HL-60/S4 treated with retinoic acid at 250 ng/mL for 4 days and 3 days (cell line): ENCODE results near the gene OR4E1.
"Not testable (repeated sequence)": the region's sequence is repeated elsewhere in the genome, so short reads cannot be mapped to it uniquely, and the experiment has no call there.

Source experiments
- in situ Hi-C: fragments of 300-500 bp; cut with MboI; formaldehyde crosslinking; loops from 2 replicates; pipeline ENCODE4 v1.7.0; 2022; ENCODE audit warnings: low sequenced_read_pairs

The OR4E1 gene

GRCh38 chr14:21673718-21674117 is at the start of gene OR4E1:
Gene OR4E1 (minus strand): TSS chr14:21673818. CDS start chr14:21670935, 2,883 bp downstream.
- in situ Hi-C loops, result no loop called here

- in situ Hi-C loops, result no loop called here
Observed at GRCh38 chr14:21721504-21721903, 47.9 kb upstream of the OR4E1 start.

DNA sequence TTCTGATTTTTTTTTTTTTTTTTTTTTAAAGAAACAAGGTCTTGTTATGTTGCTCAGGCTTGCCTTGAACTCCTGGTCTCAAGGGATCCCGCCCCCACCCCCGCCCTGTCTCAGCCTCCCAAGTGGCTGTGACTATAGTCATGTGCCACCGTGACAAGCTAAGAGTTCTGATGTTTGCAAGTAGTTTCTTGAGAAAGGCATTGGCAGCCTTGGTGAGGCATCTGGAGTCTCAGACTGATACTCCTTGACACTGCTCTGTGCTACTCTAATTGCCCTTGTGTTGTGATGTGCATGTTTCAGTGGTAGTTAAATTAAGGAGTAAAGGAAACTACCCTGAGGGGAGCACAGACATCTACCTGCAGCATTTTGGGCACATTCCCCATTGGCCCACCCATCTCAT is 46.2 kb upstream of the OR4E1 start:
- in situ Hi-C loops, result no loop called here

GRCh38 chr14:21714318-21714929 is 40.8 kb upstream of the OR4E1 start:
- in situ Hi-C loops, result no loop called here

DNA sequence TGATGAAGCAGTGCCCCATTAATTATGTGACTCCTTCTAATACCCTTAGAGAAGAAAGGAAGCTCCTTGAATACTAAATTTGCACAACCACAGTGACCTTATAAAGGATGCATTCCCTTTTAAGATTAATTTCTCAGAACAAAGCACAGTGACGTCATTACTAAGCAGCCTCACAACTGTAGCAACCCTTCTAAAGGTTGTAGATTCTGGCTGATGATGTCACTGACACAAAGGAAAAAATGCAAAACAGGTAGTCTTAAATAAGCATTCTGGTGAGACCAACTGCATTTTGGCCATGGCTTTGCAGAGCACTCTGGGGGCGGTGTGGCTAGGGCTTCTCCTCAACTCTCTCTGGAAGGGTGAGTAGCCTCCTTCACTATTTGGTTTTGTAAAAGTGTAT is 38.4 kb upstream of the OR4E1 start:
- in situ Hi-C loops, result no loop called here

DNA sequence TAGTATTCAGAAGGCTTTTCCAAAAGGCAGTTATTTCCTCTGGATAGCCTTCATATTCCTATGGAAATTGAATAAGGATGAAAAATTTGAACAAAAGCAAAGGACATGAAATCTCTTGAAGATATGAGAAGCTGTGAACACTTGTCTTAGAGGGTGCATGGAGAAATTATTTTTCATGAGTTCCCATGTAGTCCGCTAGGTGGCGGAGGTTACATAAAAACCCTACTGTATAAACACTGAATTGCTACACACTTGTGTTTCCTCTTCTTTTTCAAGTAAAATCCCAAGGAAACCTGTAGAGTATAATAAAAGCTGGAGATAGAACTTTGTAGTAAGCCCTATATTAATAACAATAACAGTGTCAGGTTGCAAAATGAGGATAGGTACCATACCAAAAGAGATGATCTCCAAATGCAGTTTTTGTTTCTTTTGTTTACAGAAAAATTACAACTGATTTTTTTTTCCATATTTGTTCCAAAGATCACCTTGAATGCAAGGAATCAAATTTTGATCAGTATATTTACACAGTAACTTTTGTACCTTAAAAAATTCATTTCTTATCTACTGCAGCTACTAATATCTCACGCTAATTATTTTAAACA is 37.8 kb upstream of the OR4E1 start:
- in situ Hi-C loops, result no loop called here

- in situ Hi-C loops, result no loop called here
Observed at GRCh38 chr14:21704338-21704737, 30.7 kb upstream of the OR4E1 start.

DNA sequence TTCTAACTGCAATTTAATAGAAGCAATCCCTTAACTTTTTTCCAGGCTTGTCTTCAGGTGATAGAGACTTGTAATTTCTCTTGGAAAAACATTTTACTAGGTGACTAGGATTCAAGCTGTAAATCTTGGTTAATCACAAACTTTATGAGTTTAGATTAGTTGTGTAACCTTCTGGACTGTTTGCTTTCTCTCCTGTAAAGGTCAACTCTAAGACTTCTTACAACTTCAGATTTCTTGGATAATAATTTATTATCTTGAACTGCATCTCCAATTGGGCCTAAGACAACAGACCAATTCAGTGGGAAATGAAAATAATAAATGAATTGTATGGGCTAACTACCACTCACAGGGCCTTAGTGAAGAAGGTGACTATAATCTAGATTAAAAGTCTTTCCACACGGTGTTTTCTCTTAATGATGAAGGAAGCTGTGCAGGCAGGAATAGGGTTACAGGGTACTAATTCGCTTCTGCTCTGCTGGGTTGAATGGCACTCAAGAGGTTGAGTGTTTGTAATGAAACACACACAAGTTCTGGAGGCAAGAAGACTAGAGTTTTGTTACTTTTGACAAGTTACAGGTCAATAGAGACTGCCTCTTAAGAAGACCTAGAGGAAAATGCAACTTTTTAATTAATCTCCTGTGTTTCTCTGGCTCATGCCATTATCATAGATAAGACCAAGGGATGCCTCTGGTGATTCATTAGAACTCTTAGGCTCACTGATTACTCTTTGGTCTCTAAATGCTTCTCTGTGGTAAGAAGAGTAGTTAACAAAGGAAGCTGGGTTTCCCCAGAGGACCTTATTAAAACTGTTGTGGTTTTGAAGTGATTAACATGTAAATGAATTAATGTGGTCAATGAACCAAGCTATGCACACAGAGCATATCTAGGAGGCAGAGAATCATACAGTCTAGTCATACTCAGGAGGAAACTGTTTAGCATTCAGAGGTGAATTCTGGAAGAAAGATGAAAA is 30.0 kb upstream of the OR4E1 start:
- in situ Hi-C loops, result no loop called here

GRCh38 chr14:21702316-21702715 is 28.7 kb upstream of the OR4E1 start:
- in situ Hi-C loops, result no loop called here

DNA sequence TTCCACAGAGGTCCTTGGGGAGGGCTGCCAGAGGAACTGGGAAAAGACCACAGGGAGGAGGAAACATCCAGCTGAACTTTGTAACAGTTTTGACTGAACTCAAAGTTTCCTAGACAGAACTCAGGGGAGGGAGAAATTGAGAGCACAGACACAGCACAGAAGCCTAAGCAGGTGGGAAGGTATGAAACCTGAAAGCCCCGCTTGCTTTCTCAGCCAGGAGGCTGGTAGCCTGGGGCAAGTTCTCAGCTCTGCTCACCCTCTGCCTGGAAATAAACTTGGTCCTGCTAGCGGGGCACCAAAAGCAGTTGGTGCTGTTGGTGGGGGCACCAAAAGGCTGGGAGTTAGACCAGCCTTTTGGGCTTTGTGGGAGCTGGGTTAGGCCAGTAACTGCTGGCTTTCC is 25.9 kb upstream of the OR4E1 start:
- in situ Hi-C loops, result no loop called here

- in situ Hi-C loops, result not testable (repeated sequence)
Observed at GRCh38 chr14:21698538-21698937, 24.9 kb upstream of the OR4E1 start.

GRCh38 chr14:21697662-21698061 is 24.0 kb upstream of the OR4E1 start:
- in situ Hi-C loops, result not testable (repeated sequence)

DNA sequence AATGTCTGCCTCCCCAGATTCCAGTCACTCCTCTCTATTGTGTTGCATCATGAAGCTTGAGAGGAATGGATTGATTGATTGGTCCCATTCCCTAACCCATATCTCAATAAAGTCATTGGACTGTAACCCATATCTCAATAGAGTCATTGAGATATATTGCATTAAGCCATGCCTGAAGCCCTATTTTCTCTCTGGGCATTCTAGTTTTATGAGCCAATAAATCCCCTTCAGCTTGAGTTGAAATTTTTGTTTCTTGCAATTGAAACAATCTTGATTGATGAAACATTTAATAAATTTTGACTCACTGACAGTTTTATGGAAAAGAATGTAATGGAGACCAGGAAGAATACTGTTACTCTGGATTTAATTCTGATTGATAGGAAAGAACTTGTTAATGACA is 20.8 kb upstream of the OR4E1 start:
- in situ Hi-C loops, result no loop called here

DNA sequence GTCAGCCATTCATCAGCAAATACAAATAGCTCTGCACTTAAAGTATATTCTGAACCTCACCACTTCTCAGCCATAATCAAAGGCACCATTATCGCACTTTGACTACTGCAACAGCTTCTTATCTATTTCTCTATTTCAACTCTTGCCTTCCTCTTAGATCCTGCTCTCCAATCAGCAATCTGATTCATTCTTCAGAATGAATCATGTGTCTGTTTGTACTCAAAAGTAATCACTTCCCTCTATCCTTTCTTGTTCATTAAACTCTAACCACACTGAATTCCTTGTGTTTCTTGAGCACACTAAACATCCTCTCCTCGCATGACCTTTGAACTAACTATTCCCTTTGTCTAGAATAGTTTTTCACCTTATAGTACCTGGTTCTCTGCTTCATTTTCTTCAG is 12.8 kb upstream of the OR4E1 start:
- in situ Hi-C loops, result no loop called here

DNA sequence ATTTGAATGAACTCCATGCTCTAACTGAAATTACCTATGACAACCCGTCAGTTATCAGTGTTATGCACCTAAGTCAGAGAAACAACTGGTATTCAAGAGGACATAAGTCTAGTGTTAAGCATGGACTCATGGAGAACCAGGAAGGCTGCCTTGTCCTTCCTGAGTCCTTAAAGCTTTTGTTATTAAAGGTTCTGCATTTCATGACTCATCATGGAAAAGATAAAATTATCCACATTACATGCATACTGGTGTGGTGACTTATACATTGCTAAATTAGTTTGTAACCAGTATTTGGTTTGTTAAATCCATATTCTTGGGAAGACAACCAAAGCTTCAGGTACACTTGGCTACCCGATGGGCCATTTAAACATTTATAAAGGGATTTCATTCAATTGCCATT is 6.5 kb upstream of the OR4E1 start:
- in situ Hi-C loops, result no loop called here

GRCh38 chr14:21675566-21675965 is 1.9 kb upstream of the OR4E1 start:
- in situ Hi-C loops, result no loop called here

DNA sequence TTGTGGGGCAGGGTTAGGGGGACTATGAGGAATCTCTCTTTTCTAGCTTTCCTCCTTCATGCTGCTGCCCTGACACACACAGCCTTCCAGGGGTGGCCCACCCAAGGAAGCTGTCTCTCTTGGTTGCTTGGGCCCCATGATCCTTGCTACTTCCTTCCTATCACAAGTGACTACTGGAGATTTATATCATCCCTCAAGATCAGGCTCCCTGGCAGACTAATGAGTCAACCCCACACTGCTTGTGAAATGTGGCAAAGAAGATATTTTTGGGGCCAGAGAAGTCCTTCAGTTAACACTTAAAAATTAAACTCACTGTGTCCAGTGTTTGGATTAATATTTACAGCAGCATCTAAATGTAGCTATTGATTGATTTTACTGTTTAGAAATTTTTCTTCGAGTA is 1.5 kb downstream of the OR4E1 start:
- in situ Hi-C loops, result no loop called here

- in situ Hi-C loops, result no loop called here
Observed at GRCh38 chr14:21671371-21671770, 2.2 kb downstream of the OR4E1 start.

- in situ Hi-C loops, result no loop called here
Observed at GRCh38 chr14:21669284-21669683, 4.3 kb downstream of the OR4E1 start.

- in situ Hi-C loops, result no loop called here
Observed at GRCh38 chr14:21668377-21668776, 5.2 kb downstream of the OR4E1 start.

DNA sequence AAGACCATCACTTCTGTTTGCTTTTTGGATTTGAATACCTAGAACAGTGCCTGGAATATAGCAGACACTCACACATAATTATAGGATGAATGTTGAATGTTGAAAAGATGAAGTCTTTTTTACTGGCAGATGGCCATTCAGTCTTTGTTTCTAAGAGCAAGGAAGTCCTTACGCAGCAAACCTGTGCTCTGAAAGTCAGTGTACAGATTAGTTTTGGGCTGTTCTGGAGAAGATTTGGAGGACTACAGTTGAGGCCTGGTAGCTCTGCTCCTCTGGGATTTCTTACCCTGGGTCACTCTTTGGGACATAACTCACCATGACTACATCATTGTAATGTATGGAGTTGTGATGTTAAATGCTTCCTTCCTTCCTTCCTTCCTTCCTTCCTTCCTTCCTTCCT is 16.6 kb downstream of the OR4E1 start:
- in situ Hi-C loops, result no loop called here

GRCh38 chr14:21654215-21654614 is 19.4 kb downstream of the OR4E1 start:
- in situ Hi-C loops, result no loop called here
